ENCODE results near the gene AFM. TPM values are rescaled to one million over a fixed set of nuclear protein-coding genes. Genes with fewer than 3 reads are reported as not detected.

Gene AFM, protein sequence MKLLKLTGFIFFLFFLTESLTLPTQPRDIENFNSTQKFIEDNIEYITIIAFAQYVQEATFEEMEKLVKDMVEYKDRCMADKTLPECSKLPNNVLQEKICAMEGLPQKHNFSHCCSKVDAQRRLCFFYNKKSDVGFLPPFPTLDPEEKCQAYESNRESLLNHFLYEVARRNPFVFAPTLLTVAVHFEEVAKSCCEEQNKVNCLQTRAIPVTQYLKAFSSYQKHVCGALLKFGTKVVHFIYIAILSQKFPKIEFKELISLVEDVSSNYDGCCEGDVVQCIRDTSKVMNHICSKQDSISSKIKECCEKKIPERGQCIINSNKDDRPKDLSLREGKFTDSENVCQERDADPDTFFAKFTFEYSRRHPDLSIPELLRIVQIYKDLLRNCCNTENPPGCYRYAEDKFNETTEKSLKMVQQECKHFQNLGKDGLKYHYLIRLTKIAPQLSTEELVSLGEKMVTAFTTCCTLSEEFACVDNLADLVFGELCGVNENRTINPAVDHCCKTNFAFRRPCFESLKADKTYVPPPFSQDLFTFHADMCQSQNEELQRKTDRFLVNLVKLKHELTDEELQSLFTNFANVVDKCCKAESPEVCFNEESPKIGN
- not detected for polyA plus RNA-seq (2013, experiment 1 of 2; ENCODE audit: insufficient read length)
- not detected for polyA plus RNA-seq (2013, experiment 2 of 2; ENCODE audit: insufficient read length)

DNA sequence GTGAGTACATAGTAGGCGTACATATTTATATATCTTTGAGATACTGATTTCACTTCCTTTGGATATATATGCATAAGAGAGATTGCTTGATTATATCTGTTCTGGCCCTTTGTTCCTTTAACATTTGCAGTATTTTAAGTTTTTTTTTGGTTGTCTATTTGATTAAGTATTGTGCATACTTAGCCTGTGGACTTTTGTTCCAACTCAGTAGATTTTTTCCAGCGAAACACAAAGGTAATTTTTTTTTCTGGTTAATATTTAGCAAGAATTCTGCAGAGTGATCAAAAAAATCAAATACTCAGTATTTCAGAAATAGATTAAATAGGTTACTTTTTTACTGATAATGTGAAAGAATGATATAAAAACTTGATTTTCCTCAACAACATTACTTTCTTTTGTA is at the start of gene AFM:
Gene AFM (plus strand): TSS at position 388 of the 400 bp plus-strand sequence. CDS start 31 bp downstream, outside the sequence.
- no peak for DNase-seq

DNA sequence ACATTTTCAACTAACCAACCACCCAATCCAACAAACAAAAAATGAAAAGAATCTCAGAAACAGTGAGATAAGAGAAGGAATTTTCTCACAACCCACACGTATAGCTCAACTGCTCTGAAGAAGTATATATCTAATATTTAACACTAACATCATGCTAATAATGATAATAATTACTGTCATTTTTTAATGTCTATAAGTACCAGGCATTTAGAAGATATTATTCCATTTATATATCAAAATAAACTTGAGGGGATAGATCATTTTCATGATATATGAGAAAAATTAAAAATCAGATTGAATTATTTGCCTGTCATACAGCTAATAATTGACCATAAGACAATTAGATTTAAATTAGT is 49.8 kb upstream of the AFM start:
- no peak for DNase-seq

DNA sequence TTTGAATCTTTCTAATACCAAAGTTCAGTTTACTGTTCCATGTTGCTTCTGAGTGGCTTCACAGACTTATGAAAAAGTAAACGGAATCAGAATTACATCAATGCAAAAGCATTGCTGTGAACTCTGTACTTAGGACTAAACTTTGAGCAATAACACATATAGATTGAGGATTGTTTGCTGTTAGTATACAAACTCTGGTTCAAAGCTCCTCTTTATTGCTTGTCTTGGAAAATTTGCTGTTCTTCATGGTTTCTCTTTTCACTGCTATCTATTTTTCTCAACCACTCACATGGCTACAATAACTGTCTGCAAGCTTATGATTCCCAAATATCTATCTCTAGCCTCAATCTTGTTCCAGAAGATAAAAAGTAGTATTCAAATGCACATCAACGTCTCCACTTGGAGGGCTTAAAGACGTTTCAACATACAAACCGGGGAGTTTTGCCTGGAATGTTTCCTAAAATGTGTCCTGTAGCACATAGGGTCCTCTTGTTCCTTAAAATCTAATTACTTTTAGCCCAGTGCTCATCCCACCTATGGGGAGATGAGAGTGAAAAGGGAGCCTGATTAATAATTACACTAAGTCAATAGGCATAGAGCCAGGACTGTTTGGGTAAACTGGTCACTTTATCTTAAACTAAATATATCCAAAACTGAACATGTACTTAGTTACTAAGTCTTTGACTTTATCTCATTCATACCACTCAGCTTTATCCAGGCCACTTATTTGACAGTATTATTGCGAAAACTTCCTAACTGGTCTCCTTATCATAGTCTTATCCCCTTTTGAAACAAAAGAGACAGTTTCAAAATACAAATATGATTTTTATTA is 49.2 kb upstream of the AFM start:
- no peak for DNase-seq

DNA sequence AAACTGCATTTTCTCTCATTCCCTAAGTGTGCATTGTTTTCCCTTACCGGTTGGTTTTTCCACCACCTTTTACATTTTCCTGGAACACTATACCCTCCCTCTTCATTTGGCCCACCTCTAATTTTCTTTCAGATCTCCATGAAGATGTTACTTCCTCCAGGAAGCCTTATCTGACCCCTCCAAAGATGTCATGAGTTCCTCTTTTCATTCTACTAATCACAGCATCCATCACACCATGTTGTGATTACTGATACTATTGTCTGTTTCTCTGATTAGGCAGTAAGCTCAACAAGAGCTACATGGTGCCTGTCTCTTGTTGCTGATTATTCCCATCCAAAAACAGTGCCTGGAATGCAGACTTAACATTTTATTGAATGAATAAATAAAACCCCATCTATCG is 48.4 kb upstream of the AFM start:
- DNase-seq: no peak

DNA sequence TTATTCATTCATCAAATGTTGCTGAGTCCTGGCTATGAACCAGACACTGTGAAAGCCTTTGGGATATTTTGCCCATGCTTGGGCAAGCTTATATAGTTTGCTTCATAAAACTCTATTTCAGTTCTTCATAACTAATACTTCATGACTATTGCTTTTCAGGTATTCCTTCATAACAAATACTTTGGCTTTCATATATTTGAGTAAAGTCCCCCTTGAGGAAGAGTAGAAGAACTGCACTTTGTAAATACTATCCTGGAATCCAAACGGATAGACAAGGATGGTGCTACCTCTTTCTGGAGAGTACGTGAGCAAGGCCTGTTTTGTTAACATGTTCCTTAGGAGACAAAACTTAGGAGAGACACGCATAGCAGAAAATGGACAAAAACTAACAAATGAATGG is 47.2 kb upstream of the AFM start:
- DNase-seq: no peak

DNA sequence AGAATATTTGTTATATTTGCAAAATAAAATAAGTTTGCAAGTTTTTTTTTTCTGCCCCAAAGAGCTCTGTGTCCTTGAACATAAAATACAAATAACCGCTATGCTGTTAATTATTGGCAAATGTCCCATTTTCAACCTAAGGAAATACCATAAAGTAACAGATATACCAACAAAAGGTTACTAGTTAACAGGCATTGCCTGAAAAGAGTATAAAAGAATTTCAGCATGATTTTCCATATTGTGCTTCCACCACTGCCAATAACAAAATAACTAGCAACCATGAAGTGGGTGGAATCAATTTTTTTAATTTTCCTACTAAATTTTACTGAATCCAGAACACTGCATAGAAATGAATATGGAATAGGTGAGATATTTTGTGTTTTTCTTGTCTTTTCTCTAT is 45.6 kb upstream of the AFM start, which contains the start of gene AFP:
Gene AFP (plus strand): TSS at position 238 of the 400 bp plus-strand sequence. CDS start 42 bp downstream, at position 280.
- DNase-seq: no peak

DNA sequence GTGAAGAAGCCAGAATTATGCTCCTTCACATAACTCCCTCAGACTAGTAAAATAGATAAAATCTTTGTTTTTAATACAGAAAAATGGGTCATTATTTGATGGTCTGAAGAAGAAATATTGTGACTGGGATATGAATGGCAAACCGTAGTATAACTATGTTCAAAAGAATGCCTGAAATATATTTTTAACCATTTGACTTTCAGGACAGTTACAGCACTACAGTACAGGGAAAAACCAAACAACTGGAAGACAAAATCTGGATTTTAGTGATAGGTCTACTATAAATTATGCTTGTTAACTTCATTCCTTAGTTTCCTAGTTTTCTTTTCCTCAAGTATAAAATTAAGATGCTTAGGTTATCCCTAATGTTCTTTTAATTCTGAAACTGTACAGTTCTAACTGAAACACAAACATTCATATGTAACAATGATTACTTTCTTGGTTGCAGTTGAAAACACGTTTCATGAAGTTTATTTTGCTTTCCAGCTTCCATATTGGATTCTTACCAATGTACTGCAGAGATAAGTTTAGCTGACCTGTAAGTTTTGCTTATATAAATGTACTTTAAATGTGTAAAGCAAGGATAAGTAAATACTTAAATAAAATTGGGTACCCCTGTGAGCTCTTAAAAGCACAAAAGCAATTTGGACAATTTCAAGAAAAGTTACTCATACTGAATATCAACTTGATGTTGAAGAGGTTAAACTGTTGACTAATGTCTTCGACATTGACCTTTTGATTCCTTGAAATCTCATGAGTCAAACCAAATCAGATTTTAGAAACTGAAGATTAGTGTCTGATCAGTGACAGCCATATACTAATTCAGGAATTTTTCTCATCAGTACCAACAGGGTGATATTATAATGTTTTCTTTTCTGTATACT is 44.6 kb upstream of the AFM start:
- DNase-seq: no peak

DNA sequence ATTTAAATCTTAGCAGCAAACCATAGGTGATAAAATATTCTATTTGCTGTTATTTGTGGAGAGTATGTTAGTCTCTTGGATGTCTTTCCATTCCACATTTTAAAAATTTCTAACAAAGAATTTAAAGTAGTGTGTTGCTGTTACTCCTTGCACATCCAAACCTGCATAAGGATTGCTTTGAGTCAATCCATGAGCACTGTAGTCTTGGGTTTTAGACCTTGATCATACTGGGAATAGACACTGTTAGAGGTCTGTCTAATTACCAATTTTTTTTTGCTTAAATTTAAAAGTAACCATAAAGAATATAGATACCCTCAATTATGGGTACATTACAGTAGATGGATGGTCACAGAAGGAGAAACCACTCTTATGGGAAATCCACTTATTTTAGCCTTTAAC is 44.0 kb upstream of the AFM start:
- DNase-seq: no peak

DNA sequence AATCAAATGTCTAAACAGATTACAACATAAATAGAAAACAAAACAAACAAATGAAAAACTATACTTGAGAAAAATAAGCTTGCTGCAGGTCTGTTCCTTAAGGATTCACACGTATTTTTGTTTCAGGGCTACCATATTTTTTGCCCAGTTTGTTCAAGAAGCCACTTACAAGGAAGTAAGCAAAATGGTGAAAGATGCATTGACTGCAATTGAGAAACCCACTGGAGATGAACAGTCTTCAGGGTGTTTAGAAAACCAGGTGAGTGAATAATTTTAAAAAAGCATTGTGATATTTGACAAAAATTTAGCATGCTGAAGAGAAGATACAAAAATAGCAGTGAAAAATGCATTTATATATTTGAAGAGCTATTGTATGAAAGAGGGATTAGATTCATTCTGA is 43.5 kb upstream of the AFM start:
- no peak for DNase-seq

DNA sequence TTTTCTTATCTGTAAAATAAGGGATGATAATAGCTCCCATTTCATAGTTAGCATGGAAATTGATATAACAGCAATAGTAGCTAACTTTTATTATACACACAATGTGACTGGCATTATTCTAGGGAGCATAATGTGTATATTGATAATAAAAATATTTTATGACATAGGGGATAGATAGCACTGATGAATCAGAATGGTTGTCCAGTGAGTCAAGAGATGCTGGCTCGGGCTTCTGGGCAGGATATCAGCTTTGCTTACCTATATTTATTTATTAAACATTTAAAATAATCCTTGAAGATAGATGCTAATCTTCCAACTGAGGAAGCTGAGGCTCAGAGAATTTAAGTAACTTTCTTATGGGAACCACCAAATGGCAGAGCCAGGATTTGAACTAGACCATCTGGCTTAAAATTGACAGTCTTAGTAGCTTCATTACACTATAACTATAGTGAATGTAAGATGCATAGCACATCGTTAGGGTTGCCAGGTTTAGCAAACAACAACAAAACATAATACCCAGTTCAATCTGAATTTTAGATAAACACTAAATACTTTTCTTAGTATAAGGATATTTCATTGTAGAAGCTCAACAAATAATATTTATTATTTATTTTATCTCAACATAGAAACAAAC is 42.8 kb upstream of the AFM start:
- DNase-seq: no peak

DNA sequence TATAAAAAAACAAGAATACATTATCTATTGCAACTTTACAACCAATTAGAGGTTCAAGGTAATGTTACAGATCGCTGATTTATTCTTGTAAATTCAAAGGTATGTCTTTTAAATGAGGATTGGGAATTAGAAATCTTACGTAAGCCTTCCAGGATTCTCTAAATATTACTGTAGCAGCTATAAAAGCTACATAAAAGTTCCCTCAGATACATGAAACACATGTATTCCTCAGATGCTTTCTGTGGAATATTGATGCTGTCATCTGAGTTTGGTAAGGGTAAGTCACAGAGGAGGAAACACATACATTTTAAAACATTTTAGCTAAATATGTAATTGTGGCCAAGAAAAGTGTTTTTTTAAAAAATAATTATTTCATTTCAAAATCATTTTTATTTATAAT is 42.1 kb upstream of the AFM start:
- no peak for DNase-seq

DNA sequence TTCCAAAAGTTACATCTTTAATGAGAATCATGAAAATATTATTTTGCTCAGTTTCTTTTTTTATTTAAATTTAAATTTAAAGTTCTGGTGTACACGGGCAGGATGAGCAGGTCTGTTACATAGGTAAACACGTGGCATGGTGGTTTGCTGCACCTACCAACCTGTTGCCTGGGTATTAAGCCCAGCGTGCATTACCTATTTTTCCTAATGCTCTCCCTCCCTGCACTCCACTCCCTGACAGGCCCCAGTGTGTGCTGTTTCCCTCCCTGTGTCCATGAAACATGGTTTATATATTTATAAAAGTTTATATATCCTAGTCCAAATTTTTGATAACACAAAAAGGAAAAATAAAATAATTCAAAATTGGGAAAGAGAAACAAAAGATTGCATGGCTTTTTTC is 41.6 kb upstream of the AFM start:
- no peak for DNase-seq

DNA sequence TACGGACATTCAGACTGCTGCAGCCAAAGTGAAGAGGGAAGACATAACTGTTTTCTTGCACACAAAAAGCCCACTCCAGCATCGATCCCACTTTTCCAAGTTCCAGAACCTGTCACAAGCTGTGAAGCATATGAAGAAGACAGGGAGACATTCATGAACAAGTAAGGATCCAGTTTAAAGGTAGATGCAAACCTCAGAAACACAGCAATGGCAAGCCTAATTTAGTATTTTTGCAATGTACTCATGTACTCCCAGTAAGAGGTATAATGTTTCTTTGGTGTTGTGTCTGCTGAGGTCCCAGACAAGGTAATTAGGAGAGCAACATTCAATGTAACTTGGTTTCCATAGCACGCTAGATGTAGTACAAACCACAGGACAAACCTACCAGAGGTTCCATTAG is 40.9 kb upstream of the AFM start:
- DNase-seq: no peak

DNA sequence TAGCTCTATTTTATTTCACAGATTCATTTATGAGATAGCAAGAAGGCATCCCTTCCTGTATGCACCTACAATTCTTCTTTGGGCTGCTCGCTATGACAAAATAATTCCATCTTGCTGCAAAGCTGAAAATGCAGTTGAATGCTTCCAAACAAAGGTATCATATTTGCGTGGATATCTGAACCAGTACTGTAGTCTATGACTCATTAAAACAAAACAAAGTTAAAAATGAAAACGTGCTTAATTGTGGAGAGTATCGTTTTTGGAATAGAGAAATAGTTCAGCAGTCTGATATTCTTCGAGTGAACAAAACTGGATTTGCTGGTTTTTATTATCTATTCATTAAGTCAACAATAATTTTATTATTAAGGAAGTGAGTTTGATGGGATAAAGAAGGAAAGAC is 39.3 kb upstream of the AFM start:
- DNase-seq: no peak

DNA sequence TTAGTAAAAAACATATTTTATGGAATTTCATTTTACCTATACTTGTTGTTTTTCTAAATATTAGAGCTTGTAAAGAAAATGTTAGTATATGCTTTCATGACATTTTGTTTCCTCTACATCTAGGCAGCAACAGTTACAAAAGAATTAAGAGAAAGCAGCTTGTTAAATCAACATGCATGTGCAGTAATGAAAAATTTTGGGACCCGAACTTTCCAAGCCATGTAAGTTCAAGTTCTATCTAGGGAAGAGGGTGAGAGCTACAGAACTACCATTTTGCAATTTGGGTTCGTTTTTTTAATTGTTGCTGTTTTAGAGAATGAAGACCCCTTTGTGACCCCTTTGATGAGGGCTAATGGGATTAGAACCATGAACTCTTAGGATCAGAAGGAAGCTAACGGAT is 38.3 kb upstream of the AFM start:
- no peak for DNase-seq

DNA sequence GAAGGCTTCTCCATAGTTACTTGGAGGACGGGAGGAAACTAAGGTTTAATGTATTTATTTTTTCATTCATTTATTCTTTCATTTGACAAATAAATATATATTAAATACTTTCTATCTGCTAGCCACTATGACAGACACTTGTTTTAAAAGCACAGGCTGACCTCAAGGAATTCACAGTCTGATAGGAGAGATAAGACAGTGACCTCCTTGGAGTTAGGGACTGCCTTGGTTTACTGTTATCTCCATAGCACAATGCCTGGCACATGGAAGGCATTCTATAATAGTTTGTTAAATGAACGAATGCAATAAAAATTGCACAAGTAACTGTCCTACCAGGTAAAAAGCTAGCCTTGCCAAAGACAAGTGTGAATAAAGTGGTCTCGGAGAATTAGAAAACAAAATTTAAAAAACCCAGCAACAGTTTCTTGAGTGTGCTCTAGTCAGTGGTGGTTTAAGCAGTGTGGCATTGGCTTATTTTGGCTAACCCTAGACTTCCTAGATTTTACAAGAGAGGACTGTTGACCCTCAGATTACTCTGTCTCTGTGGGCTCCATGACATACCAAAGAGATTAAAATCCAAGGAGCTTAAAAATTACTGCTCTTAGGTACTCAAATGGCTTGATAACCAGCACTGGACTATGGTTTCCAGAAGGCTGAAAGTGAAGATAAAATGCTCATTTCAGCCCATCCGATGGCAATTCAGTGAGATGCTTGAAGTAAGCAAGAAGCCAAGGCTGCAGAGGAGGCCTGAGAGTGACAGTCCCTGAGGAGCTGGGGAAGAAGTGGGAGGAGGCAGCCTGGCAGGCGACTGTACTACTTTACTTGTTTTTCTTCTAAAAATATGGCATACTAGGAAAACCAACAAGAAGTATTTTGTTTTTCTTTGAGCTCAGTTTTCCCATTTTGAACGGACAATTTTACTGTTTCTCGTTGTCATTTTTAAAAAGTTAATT is 35.9 kb upstream of the AFM start:
- no peak for DNase-seq

DNA sequence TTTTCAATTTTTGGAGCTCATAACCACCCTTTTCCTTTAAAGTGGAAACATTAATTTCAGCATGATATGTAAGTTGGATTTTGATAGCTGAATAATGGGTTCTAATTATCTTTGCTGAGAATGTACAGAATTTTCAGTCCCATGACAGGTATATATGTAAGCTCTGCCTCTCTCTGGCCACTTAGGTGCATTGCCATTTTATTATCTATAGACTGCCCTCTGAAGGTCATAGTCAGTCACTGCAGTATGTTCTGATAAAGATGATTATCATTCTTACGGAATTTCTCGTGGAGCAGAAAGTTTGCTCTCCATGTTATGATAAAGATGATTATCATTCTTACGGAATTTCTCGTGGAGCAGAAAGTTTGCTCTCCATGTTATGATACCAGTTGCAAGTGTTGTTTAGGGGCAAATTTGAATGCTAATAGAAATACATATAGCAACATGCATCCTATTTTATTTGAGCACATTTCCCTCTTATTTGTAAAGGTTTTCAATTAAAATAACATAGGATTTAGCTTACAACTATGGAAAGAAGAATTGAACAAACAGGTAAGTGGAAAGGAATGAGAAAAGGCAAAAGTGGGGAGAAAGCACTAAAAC is 35.1 kb upstream of the AFM start:
- DNase-seq: peak; percentile 56

DNA sequence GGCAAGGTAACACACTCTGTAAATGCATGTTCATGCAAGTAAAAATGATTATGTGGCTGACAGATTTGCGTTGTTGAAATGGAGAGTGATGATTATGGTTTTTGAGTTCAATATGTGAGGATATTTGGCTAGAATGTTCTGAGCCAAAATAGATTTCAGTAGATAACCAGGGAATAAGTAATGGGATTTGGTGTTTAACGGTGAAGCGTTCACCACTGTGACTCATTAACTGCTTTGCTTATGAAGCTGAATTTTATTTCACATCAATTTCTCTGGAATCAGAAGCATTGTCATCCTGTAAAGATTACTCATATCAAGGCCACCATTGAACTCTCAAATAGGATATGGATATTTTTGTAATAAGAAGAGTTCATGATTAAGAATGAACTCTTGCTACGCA is 33.9 kb upstream of the AFM start:
- peak; percentile 46 for DNase-seq

DNA sequence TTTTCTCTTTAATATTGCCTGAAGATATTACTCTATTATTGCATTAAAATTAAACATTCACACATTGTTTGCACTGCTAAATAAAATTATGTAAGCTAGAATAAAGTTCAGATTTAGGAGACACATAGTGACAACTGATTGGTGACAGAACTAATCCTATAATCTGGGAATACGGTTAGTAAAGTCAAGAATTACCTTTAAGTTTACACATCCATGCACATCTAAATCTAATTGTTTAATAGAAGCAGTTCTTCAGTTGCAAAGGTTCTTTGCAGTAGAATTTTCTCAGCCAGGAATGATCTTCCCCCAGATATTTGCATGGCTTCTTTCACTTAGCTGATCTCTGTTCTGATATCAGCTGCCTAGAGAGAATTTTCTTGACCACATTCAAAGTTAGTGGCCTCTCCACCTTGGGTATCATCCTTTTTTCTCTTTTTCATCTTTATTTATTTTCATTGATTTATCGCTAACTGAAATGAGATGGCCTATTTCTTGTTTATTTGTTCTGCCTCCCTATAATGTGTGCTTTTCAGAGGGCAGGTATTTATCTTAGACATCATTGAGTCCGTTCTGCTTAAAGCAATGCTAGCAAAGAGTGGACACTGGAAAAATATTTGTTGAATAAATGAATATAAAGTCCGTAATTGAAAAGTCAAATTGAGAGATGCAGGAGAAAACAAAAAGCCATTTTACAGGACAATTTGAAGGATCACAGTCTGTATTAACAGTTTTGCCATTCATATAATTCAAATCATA is 32.9 kb upstream of the AFM start:
- no peak for DNase-seq

Data from fibroblast of skin of back (primary cell).